ENCODE results near the gene ZNF723. TPM values are rescaled to one million over a fixed set of nuclear protein-coding genes. Genes with fewer than 3 reads are reported as not detected.
"Not testable (repeated sequence)": the region's sequence is repeated elsewhere in the genome, so short reads cannot be mapped to it uniquely, and the experiment has no call there.

The ZNF723 gene
- not detected for total RNA-seq

- POLR2A ChIA-PET, result no interaction called here
- H3K9me3 Mint-ChIP-seq (ENCODE audit: low read depth), result peaks cover 10% of the 10 kb centered on the region
- H3K36me3 Mint-ChIP-seq (ENCODE audit: low read depth), result no peaks in the 10 kb centered on the region
- no peak within 1 kb of the TSS for H3K27ac Mint-ChIP-seq
- H3K27me3 Mint-ChIP-seq, result no peaks in the 10 kb centered on the region
- peak; percentile 10 for DNase-seq
- CTCF ChIA-PET, result no interaction called here
- H3K4me1 Mint-ChIP-seq, result no peaks in the 10 kb centered on the region
- intact Hi-C loops (cut with DNase I, micrococcal nuclease), result no loop called here
- no peak within 1 kb of the TSS for H3K4me3 Mint-ChIP-seq
- no peak for ATAC-seq
Observed at GRCh38 chr19:22832031-22832762, at the start of gene ZNF723. TSS of gene ZNF723 (plus strand) at chr19:22832291. CDS start at chr19:22832380, 89 bp downstream.

GRCh38 chr19:22783651-22784410 lies 48.3 kb upstream of the ZNF723 start, which contains the start of gene ZNF99:
TSS of gene ZNF99 (minus strand) at chr19:22784151. CDS start at chr19:22784016, 135 bp downstream.
- DNase-seq, result peak; percentile 12
- ChIA-PET CTCF (interaction anchor here (0.6 kb wide), 1 partner anchor 912 kb away, joined by 3 read pairs; no protein-coding TSS in a partner anchor), POLR2A (interaction anchor here (0.6 kb wide), 1 partner anchor 1135 kb away, joined by 4 read pairs; no protein-coding TSS in a partner anchor)
- Mint-ChIP-seq H3K27me3 (peaks cover 3% of the 10 kb centered on the region), H3K36me3 (ENCODE audit: low read depth) (peaks cover 4% of the 10 kb centered on the region), H3K9me3 (ENCODE audit: low read depth) (peaks cover 15% of the 10 kb centered on the region), H3K4me1 (no peaks in the 10 kb centered on the region), H3K27ac (no peak within 1 kb of the TSS), H3K4me3 (no peak within 1 kb of the TSS)
- intact Hi-C loops (cut with DNase I, micrococcal nuclease), result no loop called here
- no peak for ATAC-seq

- H3K27ac Mint-ChIP-seq; H3K4me1 Mint-ChIP-seq; ATAC-seq; DNase-seq; CTCF ChIA-PET; H3K36me3 Mint-ChIP-seq (ENCODE audit: low read depth); H3K27me3 Mint-ChIP-seq; intact Hi-C loops (cut with DNase I, micrococcal nuclease); H3K4me3 Mint-ChIP-seq; POLR2A ChIA-PET: not testable (repeated sequence)
- H3K9me3 Mint-ChIP-seq (ENCODE audit: low read depth), result peaks cover 33% of the 10 kb centered on the region
Observed at GRCh38 chr19:22792863-22793262, 39.2 kb upstream of the ZNF723 start.

- ATAC-seq (no peak), DNase-seq (no peak)
- ChIA-PET POLR2A (no interaction called here), CTCF (no interaction called here)
- Mint-ChIP-seq H3K27me3 (no peaks in the 10 kb centered on the region), H3K27ac (no peak overlapping the region), H3K36me3 (ENCODE audit: low read depth) (peaks cover 2% of the 10 kb centered on the region), H3K4me1 (no peaks in the 10 kb centered on the region), H3K9me3 (ENCODE audit: low read depth) (peaks cover 40% of the 10 kb centered on the region), H3K4me3 (no peak overlapping the region)
- intact Hi-C loops (cut with DNase I, micrococcal nuclease), result no loop called here
Observed at GRCh38 chr19:22797040-22797439, 35.1 kb upstream of the ZNF723 start.

- Mint-ChIP-seq H3K9me3 (ENCODE audit: low read depth) (peaks cover 9% of the 10 kb centered on the region), H3K36me3 (ENCODE audit: low read depth) (no peaks in the 10 kb centered on the region), H3K4me1 (no peaks in the 10 kb centered on the region), H3K4me3 (no peak overlapping the region), H3K27me3 (peaks cover 2% of the 10 kb centered on the region), H3K27ac (no peak overlapping the region)
- CTCF ChIA-PET, result no interaction called here
- POLR2A ChIA-PET, result no interaction called here
- DNase-seq (no peak), ATAC-seq (no peak)
- intact Hi-C loops (cut with DNase I, micrococcal nuclease), result no loop called here
Observed at GRCh38 chr19:22806418-22806817, 25.7 kb upstream of the ZNF723 start.

- intact Hi-C loops (cut with DNase I, micrococcal nuclease), result no loop called here
- ATAC-seq, result no peak
- no peaks in the 10 kb centered on the region for H3K4me1 Mint-ChIP-seq
Observed at GRCh38 chr19:22807061-22807835, 24.8 kb upstream of the ZNF723 start.

GRCh38 chr19:22814124-22814523 lies 18.0 kb upstream of the ZNF723 start:
- intact Hi-C loops (cut with DNase I, micrococcal nuclease), result no loop called here
- Mint-ChIP-seq H3K27me3 (no peaks in the 10 kb centered on the region), H3K27ac (no peak overlapping the region), H3K9me3 (ENCODE audit: low read depth) (peaks cover 25% of the 10 kb centered on the region), H3K4me1 (no peaks in the 10 kb centered on the region), H3K4me3 (no peak overlapping the region), H3K36me3 (ENCODE audit: low read depth) (no peaks in the 10 kb centered on the region)
- CTCF ChIA-PET, result interaction anchor here (0.6 kb wide), 1 partner anchor 31 kb away, joined by 3 read pairs; no protein-coding TSS in a partner anchor
- no peak for ATAC-seq
- DNase-seq, result no peak
- POLR2A ChIA-PET, result no interaction called here

More at GRCh38 chr19:22807061-22807835, 24.8 kb upstream of the ZNF723 start:
- ChIA-PET CTCF (no interaction called here), POLR2A (no interaction called here)
- DNase-seq, result no peak
- Mint-ChIP-seq H3K27ac (no peak overlapping the region), H3K9me3 (ENCODE audit: low read depth) (peaks cover 5% of the 10 kb centered on the region), H3K27me3 (peaks cover 2% of the 10 kb centered on the region), H3K36me3 (ENCODE audit: low read depth) (no peaks in the 10 kb centered on the region), H3K4me3 (no peak overlapping the region)

GRCh38 chr19:22831211-22831610 lies 880 bp upstream of the ZNF723 start:
- ATAC-seq (no peak), DNase-seq (no peak)
- intact Hi-C loops (cut with DNase I, micrococcal nuclease), result no loop called here
- no peaks in the 10 kb centered on the region for H3K4me1 Mint-ChIP-seq
- ChIA-PET CTCF (no interaction called here), POLR2A (no interaction called here)
- no peaks in the 10 kb centered on the region for H3K36me3 Mint-ChIP-seq (ENCODE audit: low read depth)
- no peaks in the 10 kb centered on the region for H3K27me3 Mint-ChIP-seq
- H3K4me3 Mint-ChIP-seq, result no peak overlapping the region
- H3K27ac Mint-ChIP-seq, result no peak overlapping the region
- H3K9me3 Mint-ChIP-seq (ENCODE audit: low read depth), result peaks cover 12% of the 10 kb centered on the region

- ATAC-seq; POLR2A ChIA-PET; H3K4me1 Mint-ChIP-seq; H3K27ac Mint-ChIP-seq; CTCF ChIA-PET; intact Hi-C loops (cut with DNase I, micrococcal nuclease); H3K27me3 Mint-ChIP-seq; H3K4me3 Mint-ChIP-seq; DNase-seq: not testable (repeated sequence)
- H3K36me3 Mint-ChIP-seq (ENCODE audit: low read depth), result peaks cover 11% of the 10 kb centered on the region
- peaks cover 32% of the 10 kb centered on the region for H3K9me3 Mint-ChIP-seq (ENCODE audit: low read depth)
Observed at GRCh38 chr19:22857713-22858320, 25.7 kb downstream of the ZNF723 start.

- ChIA-PET POLR2A (no interaction called here), CTCF (no interaction called here)
- Mint-ChIP-seq H3K9me3 (ENCODE audit: low read depth) (peaks cover 29% of the 10 kb centered on the region), H3K27me3 (no peaks in the 10 kb centered on the region), H3K36me3 (ENCODE audit: low read depth) (no peaks in the 10 kb centered on the region), H3K4me1 (no peaks in the 10 kb centered on the region), H3K27ac (no peak overlapping the region), H3K4me3 (no peak overlapping the region)
- ATAC-seq (no peak), DNase-seq (no peak)
- intact Hi-C loops (cut with DNase I, micrococcal nuclease), result loop anchor here in 1 of 2 experiments (5.0 to 10.0 kb wide), 2 partner anchors 1400 to 1678 kb away; no protein-coding TSS in a partner anchor
Observed at GRCh38 chr19:22882797-22883196, 50.7 kb downstream of the ZNF723 start.

- POLR2A ChIA-PET, result no interaction called here
- no peak overlapping the region for H3K27ac Mint-ChIP-seq
- ATAC-seq (no peak), DNase-seq (no peak)
- no peaks in the 10 kb centered on the region for H3K4me1 Mint-ChIP-seq
- CTCF ChIA-PET, result no interaction called here
- H3K36me3 Mint-ChIP-seq (ENCODE audit: low read depth), result peaks cover under 1% of the 10 kb centered on the region
- H3K9me3 Mint-ChIP-seq (ENCODE audit: low read depth), result peaks cover 13% of the 10 kb centered on the region
- H3K4me3 Mint-ChIP-seq, result no peak overlapping the region
- intact Hi-C loops (cut with DNase I, micrococcal nuclease), result no loop called here
- no peaks in the 10 kb centered on the region for H3K27me3 Mint-ChIP-seq
Observed at GRCh38 chr19:22893855-22894270, 61.8 kb downstream of the ZNF723 start.
